ENCODE results near the gene EP400.

The EP400 gene

DNA sequence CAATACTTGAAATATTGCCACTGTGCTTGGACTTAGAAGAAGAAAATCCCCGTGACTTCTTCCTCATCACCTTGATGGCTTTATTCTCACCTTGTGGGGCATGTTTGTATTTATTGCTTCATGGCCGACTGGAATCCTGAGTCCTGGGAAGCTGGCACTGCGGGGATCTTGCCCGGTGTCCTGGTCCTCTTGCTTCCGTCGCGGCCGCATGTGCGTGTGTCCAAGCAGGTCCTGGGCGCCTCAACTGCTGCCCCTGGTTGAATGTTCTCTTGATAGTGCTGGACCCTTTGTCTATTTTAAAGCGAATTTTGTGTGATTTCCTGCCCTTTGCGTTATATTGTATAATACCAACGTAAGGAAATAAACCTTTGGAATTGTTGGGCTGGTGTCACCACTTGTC, 27.0 kb upstream of the EP400 start:
- Histone ChIP-seq H3K9me3 (ENCODE audit: control insufficient read depth, insufficient read depth, low read depth, low read length) (no peaks in the 10 kb centered on the region), H3K4me1 (ENCODE audit: control insufficient read depth, insufficient read depth, low read length) (no peaks in the 10 kb centered on the region), H3K4me3 (ENCODE audit: low read depth, low read length) (no peak overlapping the region), H3K36me3 (ENCODE audit: control insufficient read depth in 2 of 2, insufficient read depth in 1 of 2, low read length in 2 of 2) (peaks cover 0 to 50% of the 10 kb centered on the region in 2 experiments; a peak in 2 of 3 replicates), H3K27ac (ENCODE audit: extremely low read depth, low read depth, low read length) (no peak overlapping the region)
- POLR2A ChIA-PET: no interaction called here
- CTCF ChIA-PET: no interaction called here
- TF ChIP-seq ZNF521 (tag by site-specific recombination; IDR thresholded peaks at IDR 0.05): no peak
- TF ChIP-seq ZNF558 (tag by site-specific recombination; IDR thresholded peaks at IDR 0.05): no peak
- no peak for TF ChIP-seq HOXA7 (CRISPR knock-in tag; IDR thresholded peaks at IDR 0.05; ENCODE audit: borderline replicate concordance)
- no peak for TF ChIP-seq OVOL3 (tag by site-specific recombination; IDR thresholded peaks at IDR 0.05)

DNA sequence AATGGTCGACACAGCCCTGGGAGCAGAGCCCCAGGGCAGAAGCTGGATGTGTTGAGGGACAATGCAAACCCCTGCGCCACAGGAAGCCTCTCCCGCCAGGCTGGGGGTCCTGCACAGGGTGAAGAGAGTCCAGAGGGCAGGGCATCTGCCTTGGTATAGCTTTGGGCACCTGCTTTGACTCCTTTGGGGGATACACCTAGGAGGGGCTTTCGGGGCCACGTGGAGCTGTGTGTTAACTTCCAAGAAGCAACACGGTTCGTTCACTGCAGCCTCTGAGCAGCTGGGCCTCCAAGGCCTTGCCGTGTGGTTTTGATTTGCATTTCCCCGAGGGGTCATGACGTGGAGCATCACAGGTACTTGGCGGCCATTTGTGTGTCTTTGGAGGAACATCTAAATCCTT, 26.5 kb upstream of the EP400 start:
- POLR2A ChIA-PET: no interaction called here
- Histone ChIP-seq H3K4me1 (ENCODE audit: control insufficient read depth, insufficient read depth, low read length) (no peaks in the 10 kb centered on the region), H3K4me3 (ENCODE audit: low read depth, low read length) (no peak overlapping the region), H3K9me3 (ENCODE audit: control insufficient read depth, insufficient read depth, low read depth, low read length) (no peaks in the 10 kb centered on the region), H3K36me3 (ENCODE audit: control insufficient read depth in 2 of 2, insufficient read depth in 1 of 2, low read length in 2 of 2) (peaks cover 0 to 46% of the 10 kb centered on the region in 2 experiments; a peak in 2 of 3 replicates), H3K27ac (ENCODE audit: extremely low read depth, low read depth, low read length) (no peak overlapping the region)
- CTCF ChIA-PET: interaction anchor here (0.9 kb wide), 1 partner anchor 10 kb away, joined by 3 read pairs; no protein-coding TSS in a partner anchor
- TF ChIP-seq YY2 (tag by site-specific recombination; IDR thresholded peaks at IDR 0.05) (no peak), ZEB2 (tag by site-specific recombination; IDR thresholded peaks at IDR 0.05) (no peak)

DNA sequence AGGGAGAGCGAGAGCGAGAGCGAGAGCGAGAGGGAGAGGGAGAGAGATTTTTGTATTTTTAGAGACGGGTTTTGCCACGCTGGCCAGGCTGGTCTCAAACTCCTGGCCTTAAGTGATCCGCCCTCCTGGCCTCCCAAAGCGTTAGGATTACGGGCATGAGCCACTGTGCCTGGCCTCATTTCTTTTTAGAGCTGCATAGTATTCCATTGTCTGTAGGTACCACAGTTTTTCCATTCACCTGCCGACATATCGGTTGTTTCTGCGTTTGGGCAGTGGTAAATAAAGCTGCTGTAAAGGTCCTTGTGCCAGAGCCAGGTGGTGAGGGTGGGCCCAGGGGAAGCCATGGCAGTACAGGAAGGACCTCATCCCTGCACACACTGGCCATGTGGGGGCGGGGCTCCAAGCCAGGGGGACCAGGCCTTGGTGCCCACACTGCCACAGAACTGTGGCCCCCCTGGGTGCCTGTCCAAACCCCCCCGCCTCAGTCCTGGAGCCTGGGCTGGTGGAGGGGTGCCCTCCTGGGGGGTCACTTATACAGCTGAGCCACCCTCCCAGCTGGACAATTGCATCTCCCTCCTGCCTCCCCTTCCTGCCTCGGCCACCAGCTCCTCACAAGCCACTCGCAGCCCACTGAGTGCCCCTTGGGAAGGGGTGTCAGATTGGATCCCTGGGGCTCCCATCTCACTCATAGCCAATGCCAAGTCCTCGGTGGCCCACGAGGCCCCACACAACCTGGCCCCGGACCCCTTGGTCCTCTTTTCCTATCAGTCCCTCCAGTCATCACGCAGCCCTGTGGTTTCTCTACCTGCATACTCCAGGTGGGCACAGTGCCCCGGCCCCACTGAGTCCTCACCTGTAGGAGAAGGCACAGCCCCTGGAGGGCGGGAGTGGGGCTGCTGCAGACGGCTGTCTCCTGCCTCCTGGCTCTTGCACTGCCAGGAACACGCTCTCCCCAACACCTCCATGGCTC, 22.3 kb upstream of the EP400 start:
- H3K27ac ChIP-seq (ENCODE audit: extremely low read depth, low read depth, low read length): no peak overlapping the region
- CTCF ChIA-PET: interaction anchor here (0.7 to 1.0 kb wide), 2 partner anchors 22 to 26 kb away, joined by 3 to 4 read pairs; no protein-coding TSS in a partner anchor
- no peak overlapping the region for H3K4me3 ChIP-seq (ENCODE audit: low read depth, low read length)

More for the DNA sequence above, 22.3 kb upstream of the EP400 start:
- Histone ChIP-seq H3K9me3 (ENCODE audit: control insufficient read depth, insufficient read depth, low read depth, low read length) (no peaks in the 10 kb centered on the region), H3K4me1 (ENCODE audit: control insufficient read depth, insufficient read depth, low read length) (no peaks in the 10 kb centered on the region), H3K36me3 (ENCODE audit: control insufficient read depth in 2 of 2, insufficient read depth in 1 of 2, low read length in 2 of 2) (peaks cover 9 to 28% of the 10 kb centered on the region in 2 experiments; a peak in 2 of 3 replicates)
- POLR2A ChIA-PET: interaction anchor here (0.6 kb wide), 2 partner anchors 90 to 172 kb away, joined by 3 read pairs; no protein-coding TSS in a partner anchor
- TF ChIP-seq ZNF747 (tag by site-specific recombination; IDR thresholded peaks at IDR 0.05) (no peak), ZNF146 (tag by site-specific recombination; IDR thresholded peaks at IDR 0.05) (peak; percentile 67), ZNF335 (tag by site-specific recombination; conservative IDR thresholded peaks at IDR 0.05) (no peak), GLIS2 (tag by site-specific recombination; IDR thresholded peaks at IDR 0.05) (peak; percentile 68)
- TF ChIP-seq, protein P1, sequence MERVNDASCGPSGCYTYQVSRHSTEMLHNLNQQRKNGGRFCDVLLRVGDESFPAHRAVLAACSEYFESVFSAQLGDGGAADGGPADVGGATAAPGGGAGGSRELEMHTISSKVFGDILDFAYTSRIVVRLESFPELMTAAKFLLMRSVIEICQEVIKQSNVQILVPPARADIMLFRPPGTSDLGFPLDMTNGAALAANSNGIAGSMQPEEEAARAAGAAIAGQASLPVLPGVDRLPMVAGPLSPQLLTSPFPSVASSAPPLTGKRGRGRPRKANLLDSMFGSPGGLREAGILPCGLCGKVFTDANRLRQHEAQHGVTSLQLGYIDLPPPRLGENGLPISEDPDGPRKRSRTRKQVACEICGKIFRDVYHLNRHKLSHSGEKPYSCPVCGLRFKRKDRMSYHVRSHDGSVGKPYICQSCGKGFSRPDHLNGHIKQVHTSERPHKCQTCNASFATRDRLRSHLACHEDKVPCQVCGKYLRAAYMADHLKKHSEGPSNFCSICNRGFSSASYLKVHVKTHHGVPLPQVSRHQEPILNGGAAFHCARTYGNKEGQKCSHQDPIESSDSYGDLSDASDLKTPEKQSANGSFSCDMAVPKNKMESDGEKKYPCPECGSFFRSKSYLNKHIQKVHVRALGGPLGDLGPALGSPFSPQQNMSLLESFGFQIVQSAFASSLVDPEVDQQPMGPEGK (tag by site-specific recombination; IDR thresholded peaks at IDR 0.05): 0 out of 2 replicates have a peak, but pooled peaks have one; percentile 19
- TF ChIP-seq, protein P2, sequence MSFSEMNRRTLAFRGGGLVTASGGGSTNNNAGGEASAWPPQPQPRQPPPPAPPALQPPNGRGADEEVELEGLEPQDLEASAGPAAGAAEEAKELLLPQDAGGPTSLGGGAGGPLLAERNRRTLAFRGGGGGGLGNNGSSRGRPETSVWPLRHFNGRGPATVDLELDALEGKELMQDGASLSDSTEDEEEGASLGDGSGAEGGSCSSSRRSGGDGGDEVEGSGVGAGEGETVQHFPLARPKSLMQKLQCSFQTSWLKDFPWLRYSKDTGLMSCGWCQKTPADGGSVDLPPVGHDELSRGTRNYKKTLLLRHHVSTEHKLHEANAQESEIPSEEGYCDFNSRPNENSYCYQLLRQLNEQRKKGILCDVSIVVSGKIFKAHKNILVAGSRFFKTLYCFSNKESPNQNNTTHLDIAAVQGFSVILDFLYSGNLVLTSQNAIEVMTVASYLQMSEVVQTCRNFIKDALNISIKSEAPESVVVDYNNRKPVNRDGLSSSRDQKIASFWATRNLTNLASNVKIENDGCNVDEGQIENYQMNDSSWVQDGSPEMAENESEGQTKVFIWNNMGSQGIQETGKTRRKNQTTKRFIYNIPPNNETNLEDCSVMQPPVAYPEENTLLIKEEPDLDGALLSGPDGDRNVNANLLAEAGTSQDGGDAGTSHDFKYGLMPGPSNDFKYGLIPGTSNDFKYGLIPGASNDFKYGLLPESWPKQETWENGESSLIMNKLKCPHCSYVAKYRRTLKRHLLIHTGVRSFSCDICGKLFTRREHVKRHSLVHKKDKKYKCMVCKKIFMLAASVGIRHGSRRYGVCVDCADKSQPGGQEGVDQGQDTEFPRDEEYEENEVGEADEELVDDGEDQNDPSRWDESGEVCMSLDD (tag by site-specific recombination; IDR thresholded peaks at IDR 0.05): peak; percentile 14; the same call in 1 of the 2 replicates
- TF ChIP-seq, protein P3, sequence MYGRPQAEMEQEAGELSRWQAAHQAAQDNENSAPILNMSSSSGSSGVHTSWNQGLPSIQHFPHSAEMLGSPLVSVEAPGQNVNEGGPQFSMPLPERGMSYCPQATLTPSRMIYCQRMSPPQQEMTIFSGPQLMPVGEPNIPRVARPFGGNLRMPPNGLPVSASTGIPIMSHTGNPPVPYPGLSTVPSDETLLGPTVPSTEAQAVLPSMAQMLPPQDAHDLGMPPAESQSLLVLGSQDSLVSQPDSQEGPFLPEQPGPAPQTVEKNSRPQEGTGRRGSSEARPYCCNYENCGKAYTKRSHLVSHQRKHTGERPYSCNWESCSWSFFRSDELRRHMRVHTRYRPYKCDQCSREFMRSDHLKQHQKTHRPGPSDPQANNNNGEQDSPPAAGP (tag by site-specific recombination; IDR thresholded peaks at IDR 0.05): no peak
